GM19372 (cell line): ENCODE data around the gene C11orf52.
"Not testable (repeated sequence)": the region's sequence is repeated elsewhere in the genome, so short reads cannot be mapped to it uniquely, and the experiment has no call there.

Source experiments
- ATAC-seq: cut with Tn5 transposase; IDR thresholded peaks from one replicate; pipeline ENCODE4 v1.9.1; 2021; ENCODE audit warnings: mild to moderate bottlenecking, low read depth, moderate library complexity; ENCODE audit not compliant: unreplicated experiment

The C11orf52 gene

GRCh38 chr11:111918390-111919256 is at the start of gene C11orf52:
Gene C11orf52, plus strand, starts transcription at chr11:111918913. Its CDS starts 60 bp downstream, at chr11:111918973.
- ATAC-seq: no peak

GRCh38 chr11:111870113-111870512 is 48.6 kb upstream of the C11orf52 start:
- no peak for ATAC-seq

- ATAC-seq: peak; percentile 20
These were observed 48.2 kb upstream of the C11orf52 start for GRCh38 chr11:111870522-111870885.

- peak; percentile 84 for ATAC-seq
These were observed 47.6 kb upstream of the C11orf52 start, which contains the start of gene ALG9 for GRCh38 chr11:111870886-111871692. Gene ALG9, minus strand, starts transcription at chr11:111871581. Its CDS starts 99 bp downstream, at chr11:111871482.

- ATAC-seq: no peak
These were observed 47.0 kb upstream of the C11orf52 start for GRCh38 chr11:111871693-111872161.

- peak; percentile 3 for ATAC-seq
These were observed 40.3 kb upstream of the C11orf52 start for GRCh38 chr11:111878385-111878848.

GRCh38 chr11:111878849-111879636 is 39.7 kb upstream of the C11orf52 start, which contains the start of the genes CFAP68 and FDXACB1:
Gene CFAP68, plus strand, starts transcription at chr11:111879541. Its CDS starts 20 bp downstream, at chr11:111879561.
Gene FDXACB1, minus strand, starts transcription at chr11:111879165. Its CDS starts 33 bp downstream, at chr11:111879132.
- peak; percentile 90 for ATAC-seq

GRCh38 chr11:111879637-111879960 is 39.1 kb upstream of the C11orf52 start:
- no peak for ATAC-seq

- ATAC-seq: no peak
These were observed 36.5 kb upstream of the C11orf52 start for GRCh38 chr11:111882202-111882601.

GRCh38 chr11:111885053-111885452 is 33.7 kb upstream of the C11orf52 start:
- ATAC-seq: not testable (repeated sequence)

GRCh38 chr11:111886032-111886431 is 32.7 kb upstream of the C11orf52 start:
- no peak for ATAC-seq

GRCh38 chr11:111886844-111887243 is 31.9 kb upstream of the C11orf52 start:
- ATAC-seq: no peak

GRCh38 chr11:111905411-111905810 is 13.3 kb upstream of the C11orf52 start:
- no peak for ATAC-seq

GRCh38 chr11:111906680-111907079 is 12.0 kb upstream of the C11orf52 start:
- ATAC-seq: no peak

- ATAC-seq: no peak
These were observed 9.9 kb upstream of the C11orf52 start for GRCh38 chr11:111908639-111909305.

- ATAC-seq: no peak
These were observed 9.3 kb upstream of the C11orf52 start for GRCh38 chr11:111909378-111909777.

GRCh38 chr11:111910676-111911562 is 7.8 kb upstream of the C11orf52 start:
- ATAC-seq: no peak

GRCh38 chr11:111911563-111912401 is 6.9 kb upstream of the C11orf52 start, which contains the start of gene CRYAB:
Gene CRYAB, minus strand, starts transcription at chr11:111911770. Its CDS starts 46 bp downstream, at chr11:111911724.
- ATAC-seq: no peak
